Mesangial cell (primary cell): ENCODE results near the gene C22orf31. TPM values are rescaled to one million over a fixed set of nuclear protein-coding genes. Genes with fewer than 3 reads are reported as not detected.

Source experiments
- total RNA-seq: library from RNA; depleted of rRNA; stranded (reverse); fragments of >200 nt; gene quantifications from 2 replicates; pipeline ENCODE4 v1.2.3, GENCODE V29; 2015

C22orf31 gene
- not detected in 2 replicates for total RNA-seq

GRCh38 chr22:29061773-29062172, at the start of gene C22orf31:
TSS of gene C22orf31 (minus strand) at chr22:29061831. CDS start at chr22:29061792, 39 bp downstream.

GRCh38 chr22:29072979-29073617, 11.5 kb upstream of the C22orf31 start, which contains the start of gene KREMEN1:
TSS of gene KREMEN1 (plus strand) at chr22:29073035. CDS start at chr22:29073131, 96 bp downstream.

Other genes starting within 250 kb of the C22orf31 start
- gene ZNRF3, start 178.3 kb downstream of the C22orf31 start, total RNA-seq: 10.3 and 21.9 TPM in 2 replicates
- gene KREMEN1, start 11.2 kb upstream of the C22orf31 start, total RNA-seq: 5.7 and 8.1 TPM in 2 replicates
- gene EMID1, start 144.1 kb upstream of the C22orf31 start, total RNA-seq: 1.3 and 4.2 TPM in 2 replicates
- 19.4 and 36.9 TPM in 2 replicates for gene RHBDD3, start 206.2 kb upstream of the C22orf31 start, total RNA-seq
- 211 and 240 TPM in 2 replicates for gene EWSR1, start 206.4 kb upstream of the C22orf31 start, total RNA-seq
- gene GAS2L1, start 244.8 kb upstream of the C22orf31 start, total RNA-seq: 27.4 and 43.7 TPM in 2 replicates